ENCODE data around the gene SLC17A7.

GRCh38 chr19:49408816-49409440 is 32.4 kb downstream of the SLC17A7 start:
- TF ChIP-seq, protein P1, sequence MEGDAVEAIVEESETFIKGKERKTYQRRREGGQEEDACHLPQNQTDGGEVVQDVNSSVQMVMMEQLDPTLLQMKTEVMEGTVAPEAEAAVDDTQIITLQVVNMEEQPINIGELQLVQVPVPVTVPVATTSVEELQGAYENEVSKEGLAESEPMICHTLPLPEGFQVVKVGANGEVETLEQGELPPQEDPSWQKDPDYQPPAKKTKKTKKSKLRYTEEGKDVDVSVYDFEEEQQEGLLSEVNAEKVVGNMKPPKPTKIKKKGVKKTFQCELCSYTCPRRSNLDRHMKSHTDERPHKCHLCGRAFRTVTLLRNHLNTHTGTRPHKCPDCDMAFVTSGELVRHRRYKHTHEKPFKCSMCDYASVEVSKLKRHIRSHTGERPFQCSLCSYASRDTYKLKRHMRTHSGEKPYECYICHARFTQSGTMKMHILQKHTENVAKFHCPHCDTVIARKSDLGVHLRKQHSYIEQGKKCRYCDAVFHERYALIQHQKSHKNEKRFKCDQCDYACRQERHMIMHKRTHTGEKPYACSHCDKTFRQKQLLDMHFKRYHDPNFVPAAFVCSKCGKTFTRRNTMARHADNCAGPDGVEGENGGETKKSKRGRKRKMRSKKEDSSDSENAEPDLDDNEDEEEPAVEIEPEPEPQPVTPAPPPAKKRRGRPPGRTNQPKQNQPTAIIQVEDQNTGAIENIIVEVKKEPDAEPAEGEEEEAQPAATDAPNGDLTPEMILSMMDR (IDR thresholded peaks at IDR 0.05): no peak
- no peak for TF ChIP-seq ZFX (IDR thresholded peaks at IDR 0.05; ENCODE audit: borderline replicate concordance)
